Measurements from ENCODE around the gene SORBS2. TPM values are rescaled to one million over a fixed set of nuclear protein-coding genes. Genes with fewer than 3 reads are reported as not detected.

SORBS2 gene
- total RNA-seq, 2 donors from 2014 or later: not detected

GRCh38 chr4:185794637-185795036, 17.4 kb downstream of the SORBS2 start:
- Mint-ChIP-seq H3K36me3 (no peaks in the 10 kb centered on the region), H3K9me3 (no peaks in the 10 kb centered on the region), H3K27ac (no peak overlapping the region)
- DNase-seq (ENCODE audit: low spot score in 2 of 2) (no peak), ATAC-seq (no peak)

DNA sequence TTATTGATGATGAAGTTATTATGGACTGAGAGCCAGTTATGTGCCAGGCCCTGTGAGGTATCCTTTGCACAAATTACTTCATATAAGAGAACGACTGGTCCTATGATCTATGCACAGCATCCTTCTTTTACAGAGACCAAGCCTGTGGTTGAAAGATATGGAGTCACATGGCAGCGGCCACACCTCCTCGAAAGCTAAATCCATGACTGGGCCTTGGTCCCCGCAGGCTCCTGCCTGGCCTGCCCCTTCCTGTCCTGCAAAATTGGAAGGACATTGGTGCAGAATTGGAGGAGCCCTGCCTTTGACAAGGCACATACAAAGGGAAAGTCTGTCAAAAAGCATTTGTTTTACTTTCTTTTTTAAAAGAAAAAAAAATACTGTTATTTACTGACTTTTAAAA, 18.3 kb downstream of the SORBS2 start:
- H3K27ac Mint-ChIP-seq: no peak overlapping the region
- no peaks in the 10 kb centered on the region for H3K9me3 Mint-ChIP-seq

DNA sequence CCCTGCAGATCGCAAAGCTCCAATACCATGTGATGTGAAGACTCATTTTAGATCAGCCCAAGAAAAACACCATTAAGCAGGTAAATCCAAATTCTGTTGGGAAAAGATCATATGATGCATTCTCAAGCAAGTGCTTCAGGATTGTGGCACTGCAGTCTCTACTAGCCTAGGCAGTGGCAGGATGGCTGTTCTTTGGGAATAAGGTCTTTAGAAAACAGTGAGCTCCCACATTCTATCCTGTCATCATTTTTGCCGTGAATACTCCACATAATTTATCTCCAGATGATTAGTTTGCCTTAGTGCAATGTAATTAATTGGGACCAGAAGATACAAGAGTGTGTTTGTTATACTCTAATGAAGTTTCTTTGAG, 18.9 kb downstream of the SORBS2 start:
- no peak overlapping the region for H3K27ac Mint-ChIP-seq
- no peaks in the 10 kb centered on the region for H3K36me3 Mint-ChIP-seq
- no peak for DNase-seq (ENCODE audit: low spot score in 2 of 2)
- H3K9me3 Mint-ChIP-seq: no peaks in the 10 kb centered on the region
- no peak for ATAC-seq

More for the DNA sequence above, 18.3 kb downstream of the SORBS2 start:
- no peak for ATAC-seq
- no peak for DNase-seq (ENCODE audit: low spot score in 2 of 2)
- H3K36me3 Mint-ChIP-seq: no peaks in the 10 kb centered on the region

DNA sequence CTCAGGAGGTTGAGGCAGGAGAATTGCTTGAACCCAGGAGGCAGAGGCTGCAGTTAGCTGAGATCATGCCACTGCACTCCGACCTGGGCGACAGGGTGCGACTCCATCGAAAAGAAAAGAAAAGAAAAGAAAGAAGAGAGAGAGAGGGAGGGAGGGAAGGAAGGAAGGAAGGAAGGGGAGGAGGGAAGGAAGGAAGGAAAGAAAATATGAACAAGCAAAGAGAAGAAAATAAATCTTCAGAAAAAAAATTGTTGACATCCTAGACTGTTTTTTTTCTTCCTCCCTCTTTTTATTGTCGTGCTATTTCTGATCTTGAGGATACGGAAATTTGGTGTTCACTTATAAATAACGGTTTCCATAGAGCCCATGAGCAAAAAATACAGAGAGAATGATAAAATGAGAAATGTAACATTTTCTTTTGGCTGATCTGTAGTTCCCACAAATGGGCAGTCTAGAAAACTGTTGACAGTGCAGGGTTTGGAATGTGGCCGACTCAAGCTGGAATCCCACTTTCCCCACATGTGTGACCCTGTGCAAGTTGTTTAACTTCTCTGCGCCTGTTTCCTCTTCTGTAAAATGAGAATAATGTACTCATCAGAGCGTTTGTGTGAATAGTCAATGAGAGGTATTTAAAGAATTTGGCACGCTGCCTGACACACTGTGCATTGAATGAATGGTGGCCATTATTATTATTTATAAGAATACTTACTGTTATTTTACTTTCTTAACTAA, 19.4 kb downstream of the SORBS2 start:
- Mint-ChIP-seq H3K9me3 (no peaks in the 10 kb centered on the region), H3K36me3 (no peaks in the 10 kb centered on the region), H3K27ac (no peak overlapping the region)
- DNase-seq (ENCODE audit: low spot score in 2 of 2) (no peak), ATAC-seq (no peak)

- Mint-ChIP-seq H3K9me3 (no peaks in the 10 kb centered on the region), H3K27ac (no peak overlapping the region), H3K36me3 (no peaks in the 10 kb centered on the region)
- peak in 1 of 2 donors; percentile 73 for ATAC-seq
- DNase-seq (ENCODE audit: low spot score in 2 of 2): no peak
These were observed 23.9 kb downstream of the SORBS2 start for GRCh38 chr4:185787926-185788679.

GRCh38 chr4:185786422-185786821, 25.6 kb downstream of the SORBS2 start:
- no peak overlapping the region for H3K27ac Mint-ChIP-seq
- no peaks in the 10 kb centered on the region for H3K36me3 Mint-ChIP-seq
- DNase-seq (ENCODE audit: low spot score in 2 of 2) (no peak), ATAC-seq (no peak)
- H3K9me3 Mint-ChIP-seq: peaks cover 0 to 5% of the 10 kb centered on the region in 2 donors

DNA sequence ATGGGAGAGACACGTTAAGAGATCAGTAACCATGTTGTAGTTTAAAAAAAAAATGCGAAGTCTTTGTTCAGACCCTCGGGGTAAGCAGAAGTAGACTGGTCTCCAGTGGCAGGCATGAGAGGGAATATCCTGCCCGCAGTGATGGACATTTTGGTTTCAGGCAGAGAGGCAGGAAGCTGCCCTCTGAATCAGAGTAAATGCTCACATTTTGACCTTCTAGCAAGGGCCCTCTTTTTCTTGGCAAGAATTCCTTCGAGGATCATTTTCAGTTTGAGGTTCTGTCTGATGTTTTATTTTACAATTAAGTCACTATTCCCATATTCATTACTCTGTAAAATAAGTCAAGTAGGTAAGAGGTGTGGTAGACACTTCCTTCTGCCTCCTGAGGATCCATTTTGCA, 28.4 kb downstream of the SORBS2 start:
- Mint-ChIP-seq H3K36me3 (no peaks in the 10 kb centered on the region), H3K27ac (no peak overlapping the region), H3K9me3 (peaks cover 0 to 5% of the 10 kb centered on the region in 2 donors)
- DNase-seq (ENCODE audit: low spot score in 2 of 2): no peak
- ATAC-seq: no peak

DNA sequence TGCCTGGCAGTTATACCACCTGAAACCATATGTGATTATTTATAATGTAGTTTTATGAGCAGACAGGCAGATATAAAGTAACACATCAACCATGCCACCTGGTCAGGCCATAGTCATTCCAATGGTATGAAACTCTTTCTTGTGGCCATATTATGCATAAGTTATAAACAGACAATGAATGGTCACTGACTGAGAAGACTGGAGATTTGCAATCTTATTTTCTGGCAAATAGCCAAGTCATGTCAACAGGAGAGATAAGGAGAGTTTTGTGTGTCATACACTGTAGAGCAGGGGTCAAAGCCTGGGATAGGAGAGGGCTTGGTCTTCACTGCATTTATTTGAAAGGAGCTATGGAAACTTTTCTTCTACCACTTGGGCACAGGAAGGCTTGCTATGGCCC, 29.5 kb downstream of the SORBS2 start:
- Mint-ChIP-seq H3K27ac (no peak overlapping the region), H3K9me3 (peaks cover 0 to 5% of the 10 kb centered on the region in 2 donors), H3K36me3 (no peaks in the 10 kb centered on the region)
- ATAC-seq (no peak), DNase-seq (ENCODE audit: low spot score in 2 of 2) (no peak)

DNA sequence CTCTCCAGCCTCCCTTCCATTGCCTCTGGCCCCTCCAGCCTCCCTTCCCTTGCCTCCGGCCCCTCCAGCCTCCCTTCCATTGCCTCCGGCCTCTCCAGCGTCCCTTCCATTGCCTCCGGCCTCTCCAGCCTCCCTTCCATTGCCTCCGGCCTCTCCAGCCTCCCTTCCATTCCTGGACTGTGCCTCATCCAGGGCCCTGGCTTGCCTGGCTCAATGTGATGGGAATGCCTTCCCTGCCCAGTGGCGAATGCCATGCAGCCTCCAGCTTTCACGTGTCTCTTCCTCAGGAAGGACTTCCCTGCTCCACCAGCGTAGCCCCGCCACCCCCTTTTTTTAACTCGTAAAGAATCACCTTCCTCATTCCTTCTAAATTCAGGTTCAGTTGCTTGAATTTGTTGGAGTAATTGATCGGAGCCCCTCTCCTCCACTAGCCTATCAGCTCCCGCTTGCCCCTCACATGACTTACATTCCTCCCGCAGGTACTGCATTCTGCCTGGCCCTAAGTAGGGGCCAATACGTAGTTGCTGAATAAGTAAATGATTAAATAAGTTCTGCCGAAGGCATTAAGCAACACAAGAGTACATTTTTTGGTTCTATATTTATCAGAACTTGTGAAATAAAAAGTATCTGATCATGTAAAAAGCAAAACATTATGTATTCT, 30.3 kb downstream of the SORBS2 start:
- no peaks in the 10 kb centered on the region for H3K36me3 Mint-ChIP-seq

DNA sequence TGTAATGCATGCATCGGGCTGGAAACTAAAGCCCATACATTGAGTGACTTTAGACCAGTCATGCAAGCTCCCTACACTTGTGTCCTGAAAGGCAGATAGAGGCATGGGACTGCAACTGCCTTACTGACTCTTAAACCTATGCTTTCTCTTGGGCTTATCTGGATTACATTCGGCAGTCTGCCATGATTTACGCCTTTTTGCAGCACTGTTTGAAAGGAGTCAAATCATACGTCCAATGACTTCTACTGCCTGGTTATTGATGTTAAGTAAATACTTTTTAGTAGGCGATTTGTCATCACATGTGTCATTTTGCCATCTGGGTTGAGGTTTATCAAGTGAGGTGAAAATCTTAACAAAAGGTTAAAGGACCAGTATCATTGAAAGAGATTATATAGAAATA, 31.5 kb downstream of the SORBS2 start:
- H3K9me3 Mint-ChIP-seq: peaks cover 0 to 5% of the 10 kb centered on the region in 2 donors
- DNase-seq (ENCODE audit: low spot score in 2 of 2) (no peak), ATAC-seq (no peak)
- H3K36me3 Mint-ChIP-seq: no peaks in the 10 kb centered on the region
- H3K27ac Mint-ChIP-seq: no peak overlapping the region

More for the DNA sequence above, 30.3 kb downstream of the SORBS2 start:
- no peak for DNase-seq (ENCODE audit: low spot score in 2 of 2)
- ATAC-seq: no peak
- Mint-ChIP-seq H3K9me3 (peaks cover 0 to 5% of the 10 kb centered on the region in 2 donors), H3K27ac (no peak overlapping the region)

DNA sequence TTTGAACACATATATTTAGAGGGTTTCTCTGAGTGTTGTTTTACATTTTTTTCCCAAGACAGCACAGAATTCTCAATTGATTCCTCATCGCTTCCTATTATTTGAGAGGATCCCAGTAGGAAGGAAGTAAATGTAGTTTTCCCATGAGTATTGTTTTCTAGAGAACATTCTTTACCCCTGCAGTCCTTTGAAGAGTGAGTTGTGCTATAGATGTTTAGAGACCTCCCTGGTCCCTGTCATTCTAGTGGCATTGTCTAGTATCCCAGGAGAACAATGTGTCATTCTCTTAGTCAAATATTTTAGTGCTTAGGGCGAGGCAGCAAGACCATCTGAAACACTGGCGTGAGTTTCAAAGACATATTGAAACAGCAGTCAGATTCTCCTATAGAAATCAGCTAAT, 32.5 kb downstream of the SORBS2 start:
- Mint-ChIP-seq H3K9me3 (peaks cover 0 to 5% of the 10 kb centered on the region in 2 donors), H3K27ac (no peak overlapping the region), H3K36me3 (no peaks in the 10 kb centered on the region)
- ATAC-seq: no peak
- DNase-seq (ENCODE audit: low spot score in 2 of 2): no peak

DNA sequence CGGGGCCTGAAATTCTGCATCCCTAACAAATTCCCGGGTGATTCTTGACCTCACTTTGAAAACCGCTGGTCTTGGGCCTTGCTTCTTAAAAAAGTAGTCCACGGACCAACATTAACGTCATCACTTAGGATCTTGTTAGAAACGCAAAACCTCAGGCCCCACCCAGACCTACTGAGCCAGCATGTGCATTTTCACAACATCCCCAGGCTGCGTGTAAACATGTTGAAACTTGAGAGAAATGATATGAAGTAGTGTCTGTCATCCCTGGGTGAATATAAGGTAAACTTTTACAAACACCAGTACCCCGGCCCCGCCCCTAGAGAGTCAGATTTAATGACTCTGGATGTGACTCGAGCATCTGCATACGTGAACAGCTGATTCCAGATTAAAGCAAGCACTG, 33.7 kb downstream of the SORBS2 start:
- ATAC-seq: no peak
- Mint-ChIP-seq H3K36me3 (no peaks in the 10 kb centered on the region), H3K27ac (no peak overlapping the region), H3K9me3 (peaks cover 0 to 5% of the 10 kb centered on the region in 2 donors)
- DNase-seq (ENCODE audit: low spot score in 2 of 2): no peak

GRCh38 chr4:185775792-185776555, 36.0 kb downstream of the SORBS2 start:
- H3K36me3 Mint-ChIP-seq: no peaks in the 10 kb centered on the region
- peaks cover 7 to 8% of the 10 kb centered on the region in 2 donors for H3K9me3 Mint-ChIP-seq
- no peak for ATAC-seq

DNA sequence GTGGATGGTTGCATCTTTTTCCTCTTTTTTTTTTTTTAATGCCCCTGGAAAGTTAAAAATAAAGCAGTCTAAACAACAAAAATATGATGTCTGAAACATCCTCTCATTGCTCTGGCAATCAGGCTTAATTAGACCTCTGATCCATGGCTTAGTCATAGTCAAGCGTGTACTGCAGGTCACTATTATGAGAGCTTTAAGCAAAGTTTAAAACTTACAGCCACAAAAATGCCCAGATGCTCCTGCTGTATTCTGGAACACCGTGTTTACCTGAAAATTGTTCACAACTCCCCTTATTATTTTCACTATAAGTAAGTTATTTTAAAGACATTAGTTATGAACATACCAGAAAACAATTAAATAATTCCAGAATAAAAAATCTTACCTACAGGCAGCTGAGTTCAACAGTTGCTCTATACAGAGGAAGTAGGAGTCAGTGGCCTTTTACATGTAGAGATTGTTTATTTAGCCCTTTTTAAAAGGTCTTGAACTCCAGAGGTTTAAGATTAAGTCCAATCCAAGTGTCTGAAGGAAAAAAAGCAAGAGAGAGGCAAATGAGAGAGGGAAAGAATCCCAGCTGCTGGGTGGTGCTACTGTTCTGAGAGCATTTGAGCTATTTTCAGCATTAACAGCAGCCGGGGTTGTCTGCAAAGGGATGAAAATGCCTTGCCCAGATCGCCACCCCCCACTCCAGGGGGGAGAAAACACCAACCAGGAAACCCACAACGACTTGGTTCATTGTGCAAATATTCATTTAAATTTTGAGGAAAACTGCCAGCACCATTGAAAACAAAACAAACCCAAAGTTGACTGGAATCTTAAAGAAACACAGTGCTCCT, 36.9 kb downstream of the SORBS2 start:
- DNase-seq (ENCODE audit: low spot score in 2 of 2) (no peak), ATAC-seq (no peak)

More at GRCh38 chr4:185775792-185776555, 36.0 kb downstream of the SORBS2 start:
- H3K27ac Mint-ChIP-seq: no peak overlapping the region
- no peak for DNase-seq (ENCODE audit: low spot score in 2 of 2)

DNA sequence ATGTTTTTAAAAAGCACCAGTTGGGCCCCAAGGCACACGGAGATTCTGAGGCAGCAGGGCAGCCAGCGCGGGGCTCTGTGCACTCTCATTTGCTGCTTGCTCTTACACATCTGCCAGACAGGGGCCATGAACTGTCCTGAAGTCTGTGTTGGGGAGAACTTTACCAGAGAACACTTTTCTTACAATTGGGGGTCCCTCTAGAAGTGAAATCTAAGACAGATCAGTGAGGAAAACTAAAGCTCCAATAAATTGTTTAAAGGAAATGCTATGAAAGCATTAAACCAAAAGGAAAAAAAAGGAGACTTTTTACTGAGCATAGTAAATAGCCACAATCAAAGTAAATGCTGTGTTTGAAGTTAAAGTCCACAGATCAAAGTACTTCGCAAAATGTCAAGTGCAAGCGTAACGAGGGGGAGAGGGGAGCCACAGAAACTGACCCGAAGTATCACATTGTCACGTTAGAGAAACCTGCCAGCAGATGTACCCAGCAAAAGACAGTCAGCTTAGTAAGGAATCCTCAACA, 37.8 kb downstream of the SORBS2 start:
- H3K9me3 Mint-ChIP-seq: peaks cover 7 to 12% of the 10 kb centered on the region in 2 donors
- no peak for DNase-seq (ENCODE audit: low spot score in 2 of 2)
- no peak for ATAC-seq
- H3K27ac Mint-ChIP-seq: no peak overlapping the region
- no peaks in the 10 kb centered on the region for H3K36me3 Mint-ChIP-seq

More for the DNA sequence above, 36.9 kb downstream of the SORBS2 start:
- Mint-ChIP-seq H3K9me3 (peaks cover 7 to 12% of the 10 kb centered on the region in 2 donors), H3K27ac (no peak overlapping the region), H3K36me3 (no peaks in the 10 kb centered on the region)

DNA sequence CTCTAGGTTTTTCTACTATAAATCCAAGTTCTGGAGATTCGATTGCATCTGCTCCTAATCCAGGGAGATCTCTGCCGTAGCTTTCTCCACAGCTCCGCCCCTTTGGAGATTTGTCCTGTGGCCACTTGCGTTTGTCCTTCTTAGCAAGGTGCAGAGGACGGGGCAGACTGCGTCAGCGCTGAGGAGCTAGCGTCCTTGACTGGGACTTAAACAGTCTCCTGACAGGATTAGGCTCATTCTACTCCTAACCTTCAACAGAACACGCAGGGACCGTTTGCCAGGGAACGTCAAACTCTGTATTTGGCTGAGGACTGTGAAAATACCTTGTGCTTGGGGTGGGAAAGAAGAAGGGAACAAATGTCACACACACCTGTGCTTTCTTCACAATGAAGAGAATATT, 38.6 kb downstream of the SORBS2 start:
- Mint-ChIP-seq H3K9me3 (peaks cover 7 to 12% of the 10 kb centered on the region in 2 donors), H3K27ac (no peak overlapping the region), H3K36me3 (no peaks in the 10 kb centered on the region)
- ATAC-seq (no peak), DNase-seq (ENCODE audit: low spot score in 2 of 2) (no peak)
